Skeletal muscle satellite cell (primary cell): ENCODE measurements around the gene ZNF816. TPM values are rescaled to one million over a fixed set of nuclear protein-coding genes. Genes with fewer than 3 reads are reported as not detected.

ENCODE experiments used
- H3K27me3 ChIP-seq: 2 replicates; pipeline ENCODE4 v1.7.0; 2013; ENCODE audit warnings: low read length; ENCODE audit not compliant: control insufficient read depth, insufficient read depth
- H3K36me3 ChIP-seq: 2 replicates; pipeline ENCODE4 v1.7.0; 2013; ENCODE audit warnings: mild to moderate bottlenecking, control low read depth, low read length; ENCODE audit not compliant: insufficient read depth
- H3K4me1 ChIP-seq: 2 replicates; pipeline ENCODE4 v1.7.0; 2013; ENCODE audit warnings: low read length; ENCODE audit not compliant: control insufficient read depth, insufficient read depth
- H3K4me2 ChIP-seq: 2 replicates; pipeline ENCODE4 v1.7.0; 2013; ENCODE audit warnings: mild to moderate bottlenecking, low read length
- H3K4me3 ChIP-seq: 2 replicates; pipeline ENCODE4 v1.7.0; 2013; ENCODE audit warnings: low read length
- H3K9ac ChIP-seq: 2 replicates; pipeline ENCODE4 v1.7.0; 2013; ENCODE audit warnings: mild to moderate bottlenecking, low read depth, low read length, moderate library complexity
- H3K9me3 ChIP-seq: replicated peaks from 2 replicates; pipeline ENCODE4 v1.7.0; 2013; ENCODE audit warnings: mild to moderate bottlenecking, control low read depth, low read length
- total RNA-seq: library from RNA; depleted of rRNA; stranded (reverse); fragments of >200 nt; gene quantifications from 2 replicates; pipeline ENCODE4 v1.2.3, GENCODE V29; 2012; rRNA removed

Gene ZNF816
- total RNA-seq = 4.8 and 8.1 TPM in 2 replicates

GRCh38 chr19:52962394-52963246 is at the start of gene ZNF816:
TSS of gene ZNF816 (minus strand) at chr19:52962881. CDS start at chr19:52956089, 6,792 bp downstream.
- H3K4me1 ChIP-seq = peaks cover 7% of the 10 kb centered on the region
- H3K9ac ChIP-seq = peak within 1 kb of the TSS; percentile 89
- no peaks in the 10 kb centered on the region for H3K27me3 ChIP-seq
- H3K36me3 ChIP-seq = peaks cover 15% of the 10 kb centered on the region
- H3K4me3 ChIP-seq = peak within 1 kb of the TSS; percentile 98
- H3K9me3 ChIP-seq = no peaks in the 10 kb centered on the region
- H3K4me2 ChIP-seq = peak within 1 kb of the TSS; percentile 84

GRCh38 chr19:53012006-53012405 is 49.3 kb upstream of the ZNF816 start:
- no peak overlapping the region for H3K9ac ChIP-seq
- H3K27me3 ChIP-seq = no peaks in the 10 kb centered on the region
- no peaks in the 10 kb centered on the region for H3K36me3 ChIP-seq
- H3K9me3 ChIP-seq = no peaks in the 10 kb centered on the region
- H3K4me3 ChIP-seq = no peak overlapping the region
- H3K4me1 ChIP-seq = no peaks in the 10 kb centered on the region
- no peak overlapping the region for H3K4me2 ChIP-seq

- Histone ChIP-seq H3K4me1 (no peaks in the 10 kb centered on the region), H3K27me3 (no peaks in the 10 kb centered on the region), H3K9ac (no peak overlapping the region), H3K9me3 (no peaks in the 10 kb centered on the region), H3K4me3 (no peak overlapping the region), H3K4me2 (no peak overlapping the region), H3K36me3 (no peaks in the 10 kb centered on the region)
These were observed 47.8 kb upstream of the ZNF816 start for GRCh38 chr19:53010494-53010893.

- H3K4me3 ChIP-seq = no peak overlapping the region
- no peak overlapping the region for H3K9ac ChIP-seq
- no peaks in the 10 kb centered on the region for H3K36me3 ChIP-seq
- no peak overlapping the region for H3K4me2 ChIP-seq
- H3K9me3 ChIP-seq = no peaks in the 10 kb centered on the region
- no peaks in the 10 kb centered on the region for H3K4me1 ChIP-seq
- H3K27me3 ChIP-seq = no peaks in the 10 kb centered on the region
These were observed 45.5 kb upstream of the ZNF816 start for GRCh38 chr19:53008061-53008778.

- H3K9ac ChIP-seq = no peak overlapping the region
- no peak overlapping the region for H3K4me3 ChIP-seq
- no peaks in the 10 kb centered on the region for H3K9me3 ChIP-seq
- no peak overlapping the region for H3K4me2 ChIP-seq
- no peaks in the 10 kb centered on the region for H3K4me1 ChIP-seq
- H3K36me3 ChIP-seq = no peaks in the 10 kb centered on the region
- no peaks in the 10 kb centered on the region for H3K27me3 ChIP-seq
These were observed 44.9 kb upstream of the ZNF816 start for GRCh38 chr19:53007606-53008005.

GRCh38 chr19:53007200-53007599 is 44.5 kb upstream of the ZNF816 start:
- H3K27me3 ChIP-seq = no peaks in the 10 kb centered on the region
- no peaks in the 10 kb centered on the region for H3K4me1 ChIP-seq
- no peak overlapping the region for H3K9ac ChIP-seq
- no peak overlapping the region for H3K4me3 ChIP-seq
- no peaks in the 10 kb centered on the region for H3K36me3 ChIP-seq
- no peaks in the 10 kb centered on the region for H3K9me3 ChIP-seq
- no peak overlapping the region for H3K4me2 ChIP-seq

GRCh38 chr19:53004242-53004641 is 41.6 kb upstream of the ZNF816 start:
- no peaks in the 10 kb centered on the region for H3K4me1 ChIP-seq

GRCh38 chr19:53002479-53002878 is 39.8 kb upstream of the ZNF816 start:
- no peaks in the 10 kb centered on the region for H3K9me3 ChIP-seq
- no peak overlapping the region for H3K4me3 ChIP-seq
- no peaks in the 10 kb centered on the region for H3K4me1 ChIP-seq
- no peak overlapping the region for H3K9ac ChIP-seq
- H3K36me3 ChIP-seq = no peaks in the 10 kb centered on the region
- H3K4me2 ChIP-seq = no peak overlapping the region
- H3K27me3 ChIP-seq = no peaks in the 10 kb centered on the region

More at GRCh38 chr19:53004242-53004641, 41.6 kb upstream of the ZNF816 start:
- Histone ChIP-seq H3K27me3 (no peaks in the 10 kb centered on the region), H3K4me3 (no peak overlapping the region), H3K4me2 (no peak overlapping the region), H3K36me3 (no peaks in the 10 kb centered on the region), H3K9ac (no peak overlapping the region), H3K9me3 (no peaks in the 10 kb centered on the region)

- Histone ChIP-seq H3K27me3 (no peaks in the 10 kb centered on the region), H3K4me3 (no peak overlapping the region), H3K4me1 (peaks cover 4% of the 10 kb centered on the region), H3K9ac (no peak overlapping the region), H3K36me3 (no peaks in the 10 kb centered on the region), H3K4me2 (no peak overlapping the region), H3K9me3 (no peaks in the 10 kb centered on the region)
These were observed 35.3 kb upstream of the ZNF816 start for GRCh38 chr19:52997975-52998374.

- Histone ChIP-seq H3K4me3 (no peak overlapping the region), H3K4me1 (peaks cover 21% of the 10 kb centered on the region), H3K4me2 (no peak overlapping the region), H3K9ac (no peak overlapping the region), H3K36me3 (no peaks in the 10 kb centered on the region), H3K9me3 (no peaks in the 10 kb centered on the region), H3K27me3 (no peaks in the 10 kb centered on the region)
These were observed 33.0 kb upstream of the ZNF816 start for GRCh38 chr19:52995711-52996110.

- peak overlapping the region; percentile 35 for H3K9ac ChIP-seq
These were observed 30.9 kb upstream of the ZNF816 start for GRCh38 chr19:52993342-52994178.

More at GRCh38 chr19:52993342-52994178, 30.9 kb upstream of the ZNF816 start:
- H3K9me3 ChIP-seq = no peaks in the 10 kb centered on the region
- peak overlapping the region; percentile 67 for H3K4me3 ChIP-seq
- no peaks in the 10 kb centered on the region for H3K27me3 ChIP-seq
- peaks cover 21% of the 10 kb centered on the region for H3K4me1 ChIP-seq
- H3K36me3 ChIP-seq = no peaks in the 10 kb centered on the region
- peak overlapping the region; percentile 80 for H3K4me2 ChIP-seq
